Neural crest cell (in vitro differentiated cells): ENCODE data around the gene SYNJ2. TPM values are rescaled to one million over a fixed set of nuclear protein-coding genes. Genes with fewer than 3 reads are reported as not detected.

Experiments
- DNase-seq: peaks from one replicate; pipeline ENCODE4 v3.0.0; 2021; ENCODE audit warnings: low read depth, mixed read lengths, low spot score
- H3K27ac Mint-ChIP-seq: one replicate; pipeline ENCODE4 v1.8.0; 2021; ENCODE audit warnings: mild to moderate bottlenecking, mixed read lengths; ENCODE audit not compliant: unreplicated experiment
- H3K27me3 Mint-ChIP-seq: 2 replicates; pipeline ENCODE4 v1.8.0; 2021; ENCODE audit warnings: low read depth, mild to moderate bottlenecking, mixed read lengths
- H3K36me3 Mint-ChIP-seq: 2 replicates; pipeline ENCODE4 v1.8.0; 2021; ENCODE audit warnings: low read depth, mild to moderate bottlenecking, mixed read lengths
- H3K4me1 Mint-ChIP-seq: 2 replicates; pipeline ENCODE4 v1.8.0; 2021; ENCODE audit warnings: mixed read lengths
- H3K4me3 Mint-ChIP-seq: one replicate; pipeline ENCODE4 v1.8.0; 2021; ENCODE audit warnings: mild to moderate bottlenecking, mixed read lengths
- H3K9me3 Mint-ChIP-seq: 2 replicates; pipeline ENCODE4 v1.8.0; 2021; ENCODE audit warnings: mixed read lengths
- total RNA-seq: library from RNA; stranded (reverse); gene quantifications from 2 replicates; pipeline ENCODE4 v1.2.1, GENCODE V29; 2021
- TF ChIP-seq, protein P1 (sequence below): fragments of 200-600 bp; sonication (generic); conservative IDR thresholded peaks from 2 replicates; pipeline ENCODE4 v1.5.0; 2021; ENCODE audit warnings: antibody characterized with exemption, mild to moderate bottlenecking

SYNJ2 gene
- total RNA-seq, 1 donor from 2014 or later: 2.9 TPM

DNA sequence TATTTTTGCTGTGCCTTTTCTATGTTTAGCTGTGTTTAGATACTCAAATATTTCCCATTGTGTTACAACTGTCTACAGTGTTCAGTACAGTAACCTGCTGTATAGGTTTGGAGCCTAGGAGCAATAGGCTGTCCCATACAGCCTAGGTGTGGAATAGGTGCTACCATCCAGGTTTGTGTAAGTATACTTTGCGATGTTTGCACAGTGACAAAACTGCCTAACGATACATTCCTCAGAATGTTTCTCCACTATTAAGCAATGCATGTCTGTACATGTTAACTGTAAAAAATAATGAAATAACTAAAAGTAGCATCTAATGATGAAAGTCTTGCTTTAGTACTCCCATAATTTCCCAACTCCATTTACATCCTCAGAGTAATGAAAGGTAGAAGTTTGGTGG is 140.4 kb downstream of the SYNJ2 start:
- peaks cover 4% of the 10 kb centered on the region for H3K4me1 Mint-ChIP-seq
- H3K9me3 Mint-ChIP-seq: no peaks in the 10 kb centered on the region
- H3K27me3 Mint-ChIP-seq: no peaks in the 10 kb centered on the region
- DNase-seq: no peak
- TF ChIP-seq, protein P1, sequence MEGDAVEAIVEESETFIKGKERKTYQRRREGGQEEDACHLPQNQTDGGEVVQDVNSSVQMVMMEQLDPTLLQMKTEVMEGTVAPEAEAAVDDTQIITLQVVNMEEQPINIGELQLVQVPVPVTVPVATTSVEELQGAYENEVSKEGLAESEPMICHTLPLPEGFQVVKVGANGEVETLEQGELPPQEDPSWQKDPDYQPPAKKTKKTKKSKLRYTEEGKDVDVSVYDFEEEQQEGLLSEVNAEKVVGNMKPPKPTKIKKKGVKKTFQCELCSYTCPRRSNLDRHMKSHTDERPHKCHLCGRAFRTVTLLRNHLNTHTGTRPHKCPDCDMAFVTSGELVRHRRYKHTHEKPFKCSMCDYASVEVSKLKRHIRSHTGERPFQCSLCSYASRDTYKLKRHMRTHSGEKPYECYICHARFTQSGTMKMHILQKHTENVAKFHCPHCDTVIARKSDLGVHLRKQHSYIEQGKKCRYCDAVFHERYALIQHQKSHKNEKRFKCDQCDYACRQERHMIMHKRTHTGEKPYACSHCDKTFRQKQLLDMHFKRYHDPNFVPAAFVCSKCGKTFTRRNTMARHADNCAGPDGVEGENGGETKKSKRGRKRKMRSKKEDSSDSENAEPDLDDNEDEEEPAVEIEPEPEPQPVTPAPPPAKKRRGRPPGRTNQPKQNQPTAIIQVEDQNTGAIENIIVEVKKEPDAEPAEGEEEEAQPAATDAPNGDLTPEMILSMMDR: no peak
- H3K27ac Mint-ChIP-seq: no peak overlapping the region
- no peak overlapping the region for H3K4me3 Mint-ChIP-seq
- H3K36me3 Mint-ChIP-seq: peaks cover 30% of the 10 kb centered on the region

DNA sequence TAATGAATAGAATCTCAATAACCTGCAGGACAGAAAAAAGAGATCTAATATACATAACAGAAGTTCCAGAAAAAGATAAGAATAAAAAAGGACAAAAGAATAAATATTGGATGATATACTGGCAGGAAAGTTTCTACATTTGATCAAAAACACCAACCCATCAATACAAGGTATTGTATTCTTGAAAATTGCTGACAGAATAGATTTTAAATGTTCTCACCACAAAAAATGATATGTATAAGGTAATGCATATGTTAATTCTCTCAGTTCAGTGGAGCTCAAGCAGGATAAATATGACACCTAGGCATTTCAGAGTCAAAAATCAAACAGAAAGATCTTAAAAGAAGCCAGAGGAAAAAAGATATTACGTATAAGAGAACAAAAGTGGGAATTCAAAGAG is 142.6 kb downstream of the SYNJ2 start:
- Mint-ChIP-seq H3K36me3 (peaks cover 29% of the 10 kb centered on the region), H3K27ac (no peak overlapping the region), H3K4me1 (no peaks in the 10 kb centered on the region), H3K27me3 (no peaks in the 10 kb centered on the region), H3K4me3 (no peak overlapping the region), H3K9me3 (no peaks in the 10 kb centered on the region)
- DNase-seq: no peak
- TF ChIP-seq, protein P1: no peak

DNA sequence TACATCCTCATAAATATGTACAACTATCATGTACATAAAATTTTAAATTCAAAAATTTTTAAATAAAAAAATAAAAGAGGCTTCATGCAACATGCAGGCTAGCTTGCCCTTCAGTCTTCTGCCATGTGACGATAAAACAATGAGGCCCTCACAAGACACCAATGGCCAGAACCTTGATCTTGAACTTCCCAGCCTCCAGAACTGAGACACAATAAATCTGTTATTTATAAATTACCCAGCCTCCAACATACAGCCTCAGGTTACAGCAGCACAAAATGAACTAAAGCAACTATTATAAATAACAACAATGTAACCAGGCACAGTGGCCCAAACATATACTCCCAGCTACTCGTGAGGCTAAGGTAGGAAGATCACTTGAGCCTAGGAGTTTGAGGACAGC is 143.6 kb downstream of the SYNJ2 start:
- Mint-ChIP-seq H3K9me3 (no peaks in the 10 kb centered on the region), H3K27ac (no peak overlapping the region), H3K4me3 (no peak overlapping the region), H3K36me3 (peaks cover 29% of the 10 kb centered on the region), H3K27me3 (no peaks in the 10 kb centered on the region), H3K4me1 (no peaks in the 10 kb centered on the region)
- TF ChIP-seq, protein P1: no peak
- DNase-seq: no peak

DNA sequence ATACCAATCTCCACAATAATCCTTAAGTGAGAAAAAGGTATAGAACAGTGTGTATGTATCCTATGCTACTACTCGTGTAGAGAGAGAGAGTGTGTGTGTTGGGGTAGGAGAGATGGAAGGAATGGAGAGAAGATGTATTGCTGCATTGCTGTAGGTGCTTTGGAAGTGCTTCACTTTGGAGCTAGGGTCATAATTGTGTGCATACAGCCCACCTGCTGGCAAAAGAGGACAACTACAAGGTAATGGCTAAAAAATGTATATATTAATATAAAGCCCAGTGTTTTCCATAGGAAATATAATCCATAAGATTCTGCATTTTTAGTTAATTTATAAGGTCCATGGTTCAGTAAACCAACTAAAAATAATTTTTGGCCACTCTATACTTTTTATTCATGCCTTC is 150.3 kb downstream of the SYNJ2 start:
- DNase-seq: no peak
- Mint-ChIP-seq H3K4me3 (no peak overlapping the region), H3K9me3 (no peaks in the 10 kb centered on the region), H3K27ac (no peak overlapping the region), H3K27me3 (no peaks in the 10 kb centered on the region), H3K36me3 (peaks cover 5% of the 10 kb centered on the region), H3K4me1 (no peaks in the 10 kb centered on the region)
- TF ChIP-seq, protein P1: peak; percentile 64

DNA sequence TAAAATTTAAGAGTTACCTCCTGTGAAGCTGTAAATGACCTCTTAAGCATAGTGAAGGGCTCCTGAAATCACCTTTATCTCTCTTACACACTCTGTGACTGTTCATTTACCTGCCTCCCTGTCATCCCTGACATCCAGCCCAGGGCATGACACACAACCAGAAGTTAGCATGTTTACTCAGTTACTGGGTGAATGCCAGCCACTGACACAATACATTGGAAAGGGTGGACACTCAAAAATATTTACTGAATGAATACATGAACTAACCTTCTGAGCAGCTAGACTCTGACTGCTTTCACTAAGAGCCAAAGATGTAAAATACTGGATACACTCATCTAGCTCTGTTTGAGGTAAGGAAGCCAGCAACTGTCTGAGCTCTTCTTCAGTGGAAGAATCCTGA is 161.1 kb downstream of the SYNJ2 start:
- no peaks in the 10 kb centered on the region for H3K27me3 Mint-ChIP-seq
- peaks cover 26% of the 10 kb centered on the region for H3K36me3 Mint-ChIP-seq
- H3K9me3 Mint-ChIP-seq: no peaks in the 10 kb centered on the region
- no peak for DNase-seq
- TF ChIP-seq, protein P1: no peak
- H3K4me3 Mint-ChIP-seq: no peak overlapping the region
- H3K4me1 Mint-ChIP-seq: no peaks in the 10 kb centered on the region
- no peak overlapping the region for H3K27ac Mint-ChIP-seq

DNA sequence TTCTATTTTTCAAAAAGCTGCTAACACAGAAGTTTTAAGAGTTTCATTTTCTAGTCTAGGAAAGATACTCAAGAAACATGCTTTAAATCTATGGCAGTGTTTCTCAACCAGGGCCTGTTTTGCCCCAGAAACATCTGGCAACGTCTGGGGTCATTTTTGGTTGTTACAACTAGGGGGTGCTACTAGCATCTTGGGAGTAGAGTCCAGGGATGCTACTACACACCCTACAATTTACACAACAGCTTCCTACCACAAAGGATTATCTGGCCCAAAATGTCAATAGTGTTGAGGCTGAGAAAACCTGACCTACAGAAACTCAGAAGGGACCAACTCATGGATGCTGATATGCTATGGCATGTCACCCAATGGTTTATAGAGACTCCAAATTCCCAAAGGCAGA is 162.0 kb downstream of the SYNJ2 start:
- Mint-ChIP-seq H3K4me1 (no peaks in the 10 kb centered on the region), H3K4me3 (no peak overlapping the region), H3K36me3 (peaks cover 27% of the 10 kb centered on the region), H3K9me3 (no peaks in the 10 kb centered on the region), H3K27ac (no peak overlapping the region), H3K27me3 (no peaks in the 10 kb centered on the region)
- DNase-seq: no peak
- TF ChIP-seq, protein P1: no peak
